Measurements from ENCODE around the gene MCF2L2.

DNA sequence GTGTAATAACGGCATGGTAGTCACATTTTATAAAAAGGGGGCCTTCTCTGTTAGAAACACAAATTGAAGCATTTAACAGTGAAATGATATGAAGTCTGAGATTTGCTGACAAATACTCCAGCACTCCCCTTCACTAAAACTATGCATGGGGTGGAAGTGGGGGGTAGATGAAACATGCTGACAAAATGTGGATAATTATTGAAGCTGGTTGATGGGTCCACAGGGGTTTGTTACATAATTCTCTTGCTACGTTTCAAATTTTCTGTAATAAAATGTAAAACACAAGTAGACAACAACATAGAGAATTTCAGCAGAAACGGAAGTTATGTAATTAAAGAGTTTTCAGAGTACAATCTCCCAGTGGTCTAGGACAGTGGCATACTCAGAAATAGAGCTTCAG, 37.0 kb downstream of the MCF2L2 start:
- TF ChIP-seq POLR2AphosphoS5 (IDR thresholded peaks at IDR 0.05; ENCODE audit: borderline replicate concordance, low read depth, low read length) (no peak), EZH2 (IDR thresholded peaks at IDR 0.05) (no peak), FOXP2 (optimal IDR thresholded peaks at IDR 0.05; ENCODE audit: control extremely low read depth, extremely low read length, insufficient read depth) (no peak)

Measured in SK-N-MC (cell line).